Spleen (tissue), 11 donors: ENCODE results near the gene SHC3. TPM values are rescaled to one million over a fixed set of nuclear protein-coding genes. Genes with fewer than 3 reads are reported as not detected.

Experiments used
- DNase-seq: peaks from one replicate; pipeline ENCODE4 v3.0.0-alpha.2; 2020
- H3K27ac ChIP-seq, 8 donors: fragments of 200-600 bp; sonication (generic) in 7 of 8; 1 replicate in 4 of 8; 2 replicates in 4 of 8; pipeline versions ENCODE4 v1.5.0 to v1.8.0; 2016 to 2021; ENCODE audit warnings: inconsistent platforms in 4 of 8, mild to moderate bottlenecking in 4 of 8, moderate library complexity in 1 of 8
- H3K27me3 ChIP-seq, 7 donors: fragments of 200-600 bp; sonication (generic) in 6 of 7; replicated peaks in 1 of 7; 1 replicate in 4 of 7; 2 replicates in 3 of 7; pipeline versions ENCODE4 v1.5.0 to v1.8.0; 2016 to 2021; ENCODE audit warnings: inconsistent platforms in 3 of 7, mild to moderate bottlenecking in 1 of 7
- H3K36me3 ChIP-seq, 6 donors: fragments of 200-600 bp; sonication (generic) in 5 of 6; 1 replicate in 4 of 6; 2 replicates in 2 of 6; pipeline versions ENCODE4 v1.5.0 to v1.8.0; 2016 to 2021; ENCODE audit warnings: inconsistent platforms in 2 of 6
- H3K4me1 ChIP-seq, 6 donors: fragments of 200-600 bp; sonication (generic) in 5 of 6; 1 replicate in 3 of 6; 2 replicates in 3 of 6; pipeline versions ENCODE4 v1.5.0 to v1.8.0; 2016 to 2021; ENCODE audit warnings: inconsistent platforms in 3 of 6
- H3K4me3 ChIP-seq, 8 donors: fragments of 200-600 bp; sonication (generic) in 7 of 8; 1 replicate in 4 of 8; 2 replicates in 4 of 8; pipeline versions ENCODE4 v1.5.0 to v1.8.0; 2016 to 2021; ENCODE audit warnings: inconsistent platforms in 4 of 8, mild to moderate bottlenecking in 4 of 8, moderate library complexity in 2 of 8
- H3K9me3 ChIP-seq, 8 donors: fragments of 200-600 bp; sonication (generic) in 7 of 8; 1 replicate in 4 of 8; 2 replicates in 4 of 8; pipeline versions ENCODE4 v1.5.0 to v1.8.0; 2016 to 2021; ENCODE audit warnings: inconsistent platforms in 4 of 8
- POLR2A ChIP-seq, 3 donors: fragments of 450-650 bp; IDR thresholded peaks; one replicate each; pipeline ENCODE4 v1.5.1; 2017; ENCODE audit warnings: antibody characterized with exemption in 3 of 3, mild to moderate bottlenecking in 1 of 3
- POLR2AphosphoS5 ChIP-seq, 3 donors: sonication (generic); formaldehyde crosslinking; IDR thresholded peaks; one replicate each; pipeline ENCODE4 v1.5.1; 2017; ENCODE audit warnings: antibody characterized with exemption in 3 of 3
- WGBS, 5 donors: extraction: QIAGEN DNeasy Blood & Tissue Kit in 3 of 5; methylation state at CpG; one replicate each; pipeline versions ENCODE4 v1.1.5 to v1.1.7; 2013 to 2018; 5-methylcytosine and 5-hydroxymethylcytosine counted together
- intact Hi-C: fragments of 100-400 bp; cut with DNase I; formaldehyde crosslinking; loops from one replicate; pipeline ENCODE4 v1.15.0; 2023; ENCODE audit warnings: low total_unique reads
- polyA plus RNA-seq, 3 donors: library from polyadenylated mRNA; stranded (reverse); fragments of 200-250 nt; gene quantifications; one replicate each; pipeline ENCODE4 v1.2.1, GENCODE V29; 2013
- total RNA-seq, 7 donors: library from RNA; depleted of rRNA in 3 of 7; stranded (reverse); fragments of >200 nt in 3 of 7; fragmentation: NEBNext Ultra II Directional in 4 of 7; extraction: Animal tissue kit (Norgen Biotek cat#: 25700) in 4 of 7; gene quantifications; one replicate each; pipeline versions ENCODE4 v1.1.0 to v1.2.1, GENCODE V29; 2016 to 2021
- TF ChIP-seq, protein P1 (sequence below), 11 experiments: fragments of 200-600 bp in 7 of 11; fragments of 450-650 bp in 4 of 11; sonication (generic) in 4 of 11; IDR thresholded peaks in 8 of 11; conservative IDR thresholded peaks in 3 of 11; 1 replicate in 7 of 11; 2 replicates in 4 of 11; pipeline versions ENCODE4 v1.4.0 to v1.8.0; 2016 to 2021; ENCODE audit warnings: antibody characterized with exemption in 11 of 11, inconsistent platforms in 4 of 11, mild to moderate bottlenecking in 1 of 11
- donor health status: healthy with polysubstance abuse.
- donor health status: DM: no; HTN: no; CAD: no; lungs with moderate emphysema.
- donor health status: DM: no; HTN: no; CAD: no.
- donor health status: Bipolar disorder and iron deficiency.
- donor health status: healthy.
- donor health status: DM: no; HTN: no; CAD: no.
- donor health status: DM: yes; HTN: yes; CAD: no.

Gene SHC3
- total and polyA plus RNA-seq, 10 donors = 0.03 to 0.70 (median 0.07) TPM; not detected in 1

DNA sequence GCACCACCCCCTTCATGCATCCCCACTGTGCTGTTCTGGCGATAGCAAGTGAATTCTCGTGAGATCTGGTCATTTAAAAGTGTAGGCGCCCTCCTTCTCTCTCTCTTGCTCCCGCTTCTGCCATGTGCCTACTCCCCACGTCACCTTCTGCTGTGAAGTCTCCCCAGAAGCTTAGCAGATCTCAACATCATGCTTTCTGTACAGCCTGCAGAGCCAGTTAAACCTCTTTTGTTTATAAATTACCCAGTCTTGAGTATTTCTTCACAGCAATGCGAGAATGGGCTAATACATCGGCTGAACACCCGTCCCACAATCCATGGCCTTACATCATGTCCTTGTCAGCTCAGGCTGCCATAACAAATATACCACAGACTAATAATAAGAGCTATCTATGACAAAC is 17.4 kb downstream of the SHC3 start:
- TF ChIP-seq POLR2AphosphoS5 (IDR thresholded peaks at IDR 0.05) (no peak), POLR2A (IDR thresholded peaks at IDR 0.05) (no peak)
- TF ChIP-seq, protein P1, sequence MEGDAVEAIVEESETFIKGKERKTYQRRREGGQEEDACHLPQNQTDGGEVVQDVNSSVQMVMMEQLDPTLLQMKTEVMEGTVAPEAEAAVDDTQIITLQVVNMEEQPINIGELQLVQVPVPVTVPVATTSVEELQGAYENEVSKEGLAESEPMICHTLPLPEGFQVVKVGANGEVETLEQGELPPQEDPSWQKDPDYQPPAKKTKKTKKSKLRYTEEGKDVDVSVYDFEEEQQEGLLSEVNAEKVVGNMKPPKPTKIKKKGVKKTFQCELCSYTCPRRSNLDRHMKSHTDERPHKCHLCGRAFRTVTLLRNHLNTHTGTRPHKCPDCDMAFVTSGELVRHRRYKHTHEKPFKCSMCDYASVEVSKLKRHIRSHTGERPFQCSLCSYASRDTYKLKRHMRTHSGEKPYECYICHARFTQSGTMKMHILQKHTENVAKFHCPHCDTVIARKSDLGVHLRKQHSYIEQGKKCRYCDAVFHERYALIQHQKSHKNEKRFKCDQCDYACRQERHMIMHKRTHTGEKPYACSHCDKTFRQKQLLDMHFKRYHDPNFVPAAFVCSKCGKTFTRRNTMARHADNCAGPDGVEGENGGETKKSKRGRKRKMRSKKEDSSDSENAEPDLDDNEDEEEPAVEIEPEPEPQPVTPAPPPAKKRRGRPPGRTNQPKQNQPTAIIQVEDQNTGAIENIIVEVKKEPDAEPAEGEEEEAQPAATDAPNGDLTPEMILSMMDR (IDR thresholded peaks at IDR 0.05 in 8 of 11, conservative IDR thresholded peaks at IDR 0.05 in 3 of 11) = no peak
- H3K27me3 ChIP-seq = peaks cover 0 to 22% (median 0%) of the 10 kb centered on the region in 7 donors
- H3K27ac ChIP-seq = no peak overlapping the region
- no peak overlapping the region for H3K4me3 ChIP-seq
- H3K9me3 ChIP-seq = peaks cover 0 to 5% (median 0%) of the 10 kb centered on the region in 8 donors
- no peak for DNase-seq
- intact Hi-C loops = no loop called here
- no peaks in the 10 kb centered on the region for H3K36me3 ChIP-seq
- 84 to 92% (median 90%) methylated on average over 8 of the region's 8 CpGs for WGBS, 5 donors
- no peaks in the 10 kb centered on the region for H3K4me1 ChIP-seq

DNA sequence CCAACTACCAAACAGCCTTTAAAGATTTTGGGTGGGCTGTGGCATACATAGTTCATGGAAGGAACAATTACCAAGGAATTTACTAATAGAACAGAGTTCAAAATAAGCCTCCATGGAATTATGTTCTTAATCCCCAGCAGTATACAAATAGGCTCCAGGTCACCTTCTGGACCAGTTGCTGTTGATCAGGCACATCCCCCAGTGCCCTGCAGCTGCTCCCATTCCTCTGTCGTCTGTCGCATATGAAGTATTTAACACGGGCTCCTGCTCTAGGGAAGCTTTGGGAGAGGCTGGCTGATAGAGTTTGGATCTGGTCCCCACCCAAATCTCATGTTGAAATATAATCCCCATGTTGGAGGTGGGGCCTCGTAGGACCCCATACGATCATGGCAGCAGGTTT is 17.8 kb downstream of the SHC3 start:
- TF ChIP-seq, protein P1 (IDR thresholded peaks at IDR 0.05 in 8 of 11, conservative IDR thresholded peaks at IDR 0.05 in 3 of 11) = no peak
- TF ChIP-seq POLR2AphosphoS5 (IDR thresholded peaks at IDR 0.05) (no peak), POLR2A (IDR thresholded peaks at IDR 0.05) (no peak)
- H3K36me3 ChIP-seq = no peaks in the 10 kb centered on the region
- DNase-seq = no peak
- no peak overlapping the region for H3K4me3 ChIP-seq
- H3K9me3 ChIP-seq = peaks cover 0 to 5% (median 0%) of the 10 kb centered on the region in 8 donors
- 73 to 91% (median 76%) methylated on average over 5 of the region's 5 CpGs for WGBS, 5 donors
- no peaks in the 10 kb centered on the region for H3K4me1 ChIP-seq
- intact Hi-C loops = no loop called here
- no peak overlapping the region for H3K27ac ChIP-seq
- H3K27me3 ChIP-seq = peaks cover 0 to 22% (median 0%) of the 10 kb centered on the region in 7 donors

DNA sequence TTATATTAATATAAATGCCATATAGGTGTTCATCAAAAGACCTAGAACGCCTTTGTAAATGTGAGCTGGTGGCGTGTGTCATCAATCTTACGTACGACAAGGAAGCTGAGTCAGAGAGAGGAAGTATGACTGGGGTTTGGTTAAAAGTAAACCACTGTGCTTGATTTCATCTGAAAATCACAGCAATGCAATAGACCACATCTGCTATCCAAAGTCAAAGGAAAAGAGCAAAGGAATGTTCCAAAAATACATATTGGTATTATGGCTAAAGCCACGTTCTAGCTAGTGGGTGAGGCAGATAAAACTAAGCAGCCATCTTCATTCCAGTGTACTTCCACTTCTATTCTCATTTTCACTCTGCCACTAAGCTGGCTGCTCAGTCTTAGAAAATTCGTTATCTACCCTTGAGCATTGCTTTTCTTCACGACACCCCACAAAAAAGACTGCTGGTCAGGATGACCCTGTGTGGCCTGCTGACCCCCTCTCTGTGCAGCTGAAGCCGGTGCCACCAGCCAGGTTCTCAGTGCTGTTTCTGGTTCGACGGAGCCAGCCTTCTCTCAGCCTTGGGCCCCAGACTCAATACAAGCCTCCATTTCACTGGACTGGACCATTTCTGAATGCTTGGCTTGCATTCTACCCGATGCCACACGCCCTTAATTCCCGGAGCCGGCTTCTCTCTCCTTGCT is 23.8 kb downstream of the SHC3 start:
- intact Hi-C loops = no loop called here
- Histone ChIP-seq H3K36me3 (no peaks in the 10 kb centered on the region), H3K4me1 (peaks cover 0 to 6% (median 0%) of the 10 kb centered on the region in 6 donors), H3K27me3 (peaks cover 0 to 12% (median 0%) of the 10 kb centered on the region in 7 donors), H3K27ac (no peak overlapping the region), H3K4me3 (no peak overlapping the region), H3K9me3 (peaks cover 0 to 3% (median 0%) of the 10 kb centered on the region in 8 donors)
- DNase-seq = no peak
- 55 to 58% (median 57%) methylated on average over 14 of the region's 14 CpGs for WGBS, 5 donors
- TF ChIP-seq, protein P1 (IDR thresholded peaks at IDR 0.05 in 8 of 11, conservative IDR thresholded peaks at IDR 0.05 in 3 of 11) = no peak
- TF ChIP-seq POLR2AphosphoS5 (IDR thresholded peaks at IDR 0.05) (no peak), POLR2A (IDR thresholded peaks at IDR 0.05) (no peak)

DNA sequence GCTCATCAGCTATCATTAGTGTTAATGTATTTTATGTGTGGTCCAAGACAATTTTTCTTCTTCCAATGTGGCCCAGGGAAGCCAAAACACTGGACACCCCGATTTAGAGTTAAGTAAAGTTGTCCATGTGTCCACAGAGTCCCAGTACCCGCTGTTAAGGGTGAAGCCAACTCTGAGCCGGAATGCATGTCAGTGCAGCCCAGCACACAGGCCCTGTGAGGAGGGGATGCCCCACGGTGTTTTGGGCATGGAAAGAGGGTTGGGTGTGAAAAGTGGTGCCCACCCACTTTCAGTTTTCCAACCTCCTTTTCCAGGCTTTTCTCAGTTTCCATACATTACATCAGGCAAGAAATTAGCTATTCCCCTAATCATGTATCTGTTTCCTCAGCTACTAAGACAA is 24.4 kb downstream of the SHC3 start:
- Histone ChIP-seq H3K36me3 (no peaks in the 10 kb centered on the region), H3K4me1 (peaks cover 0 to 6% (median 0%) of the 10 kb centered on the region in 6 donors), H3K4me3 (no peak overlapping the region), H3K27ac (no peak overlapping the region), H3K27me3 (peaks cover 0 to 10% (median 0%) of the 10 kb centered on the region in 7 donors), H3K9me3 (peaks cover 0 to 3% (median 0%) of the 10 kb centered on the region in 8 donors)
- DNase-seq = no peak
- intact Hi-C loops = no loop called here
- TF ChIP-seq, protein P1 (IDR thresholded peaks at IDR 0.05 in 8 of 11, conservative IDR thresholded peaks at IDR 0.05 in 3 of 11) = no peak
- TF ChIP-seq POLR2A (IDR thresholded peaks at IDR 0.05) = no peak
- no peak for TF ChIP-seq POLR2AphosphoS5 (IDR thresholded peaks at IDR 0.05)
- 65 to 82% (median 74%) methylated on average over 4 of the region's 4 CpGs for WGBS, 5 donors
